ENCODE results near the gene GRM5.
"Not testable (repeated sequence)": the region's sequence is repeated elsewhere in the genome, so short reads cannot be mapped to it uniquely, and the experiment has no call there.

Gene GRM5

DNA sequence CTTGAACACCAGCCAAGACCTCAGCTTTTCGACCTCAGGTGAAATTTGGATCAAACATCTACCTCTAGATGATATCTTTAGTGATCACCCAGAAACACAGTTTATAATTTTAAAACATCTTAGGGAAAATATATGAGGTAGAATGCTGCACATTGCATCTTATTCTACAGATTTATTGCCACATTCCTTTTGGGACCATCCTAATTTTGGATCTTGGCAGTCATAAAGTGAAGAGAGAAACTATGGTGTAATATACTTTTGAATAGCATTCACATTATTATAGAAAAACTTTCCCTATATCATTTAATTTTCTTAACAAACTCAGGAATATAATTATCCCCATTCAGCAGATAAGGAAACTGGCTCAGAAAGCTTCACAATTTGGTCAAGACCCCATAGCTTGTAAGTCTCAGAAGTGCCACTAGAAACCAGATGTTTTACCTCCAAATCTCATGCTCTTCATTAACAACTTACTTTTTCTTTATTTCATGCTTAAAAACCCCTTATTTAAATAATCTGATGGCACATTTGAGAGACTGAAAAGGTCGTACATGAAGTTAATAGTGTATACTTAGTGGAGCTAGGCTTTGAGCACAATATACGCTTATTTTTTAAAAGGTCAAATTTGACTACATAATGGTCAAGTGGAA lies 529.0 kb downstream of the GRM5 start:
- TF ChIP-seq, protein P1, sequence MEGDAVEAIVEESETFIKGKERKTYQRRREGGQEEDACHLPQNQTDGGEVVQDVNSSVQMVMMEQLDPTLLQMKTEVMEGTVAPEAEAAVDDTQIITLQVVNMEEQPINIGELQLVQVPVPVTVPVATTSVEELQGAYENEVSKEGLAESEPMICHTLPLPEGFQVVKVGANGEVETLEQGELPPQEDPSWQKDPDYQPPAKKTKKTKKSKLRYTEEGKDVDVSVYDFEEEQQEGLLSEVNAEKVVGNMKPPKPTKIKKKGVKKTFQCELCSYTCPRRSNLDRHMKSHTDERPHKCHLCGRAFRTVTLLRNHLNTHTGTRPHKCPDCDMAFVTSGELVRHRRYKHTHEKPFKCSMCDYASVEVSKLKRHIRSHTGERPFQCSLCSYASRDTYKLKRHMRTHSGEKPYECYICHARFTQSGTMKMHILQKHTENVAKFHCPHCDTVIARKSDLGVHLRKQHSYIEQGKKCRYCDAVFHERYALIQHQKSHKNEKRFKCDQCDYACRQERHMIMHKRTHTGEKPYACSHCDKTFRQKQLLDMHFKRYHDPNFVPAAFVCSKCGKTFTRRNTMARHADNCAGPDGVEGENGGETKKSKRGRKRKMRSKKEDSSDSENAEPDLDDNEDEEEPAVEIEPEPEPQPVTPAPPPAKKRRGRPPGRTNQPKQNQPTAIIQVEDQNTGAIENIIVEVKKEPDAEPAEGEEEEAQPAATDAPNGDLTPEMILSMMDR (conservative IDR thresholded peaks at IDR 0.05; ENCODE audit: low read depth, low read length), result no peak
- DNase-seq (ENCODE audit: low read depth), result no peak
- H3K4me3 ChIP-seq (ENCODE audit: low read depth, low read length), result no peak overlapping the region

- no peak overlapping the region for H3K4me3 ChIP-seq (ENCODE audit: low read depth, low read length)
- TF ChIP-seq, protein P1 (conservative IDR thresholded peaks at IDR 0.05; ENCODE audit: low read depth, low read length), result no peak
- peak; percentile 95 for DNase-seq (ENCODE audit: low read depth)
Observed at GRCh38 chr11:88535916-88536547, 529.8 kb downstream of the GRM5 start.

GRCh38 chr11:88535266-88535665 lies 530.5 kb downstream of the GRM5 start:
- H3K4me3 ChIP-seq (ENCODE audit: low read depth, low read length), result no peak overlapping the region
- DNase-seq (ENCODE audit: low read depth), result peak; percentile 40
- TF ChIP-seq, protein P1 (conservative IDR thresholded peaks at IDR 0.05; ENCODE audit: low read depth, low read length), result no peak

DNA sequence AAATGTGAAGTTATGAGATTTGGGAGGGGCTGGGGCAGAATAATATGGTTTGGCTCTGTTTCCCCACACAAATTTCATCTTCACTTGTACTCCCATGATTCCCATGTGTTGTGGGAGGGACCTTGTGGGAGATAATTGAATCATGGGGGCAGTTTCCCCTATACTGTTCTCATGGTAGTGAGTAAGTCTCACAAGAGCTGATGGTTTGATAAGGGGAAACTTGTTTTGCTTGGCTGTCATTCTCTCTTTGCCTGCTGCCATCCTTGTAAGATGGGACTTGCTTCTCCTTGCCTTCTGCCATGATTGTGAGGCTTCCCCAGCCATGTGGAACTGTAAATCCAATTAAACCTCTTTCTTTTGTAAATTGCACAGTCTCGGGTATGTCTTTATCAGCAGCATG lies 531.1 kb downstream of the GRM5 start:
- not testable (repeated sequence) for H3K4me3 ChIP-seq (ENCODE audit: low read depth, low read length); DNase-seq (ENCODE audit: low read depth)

DNA sequence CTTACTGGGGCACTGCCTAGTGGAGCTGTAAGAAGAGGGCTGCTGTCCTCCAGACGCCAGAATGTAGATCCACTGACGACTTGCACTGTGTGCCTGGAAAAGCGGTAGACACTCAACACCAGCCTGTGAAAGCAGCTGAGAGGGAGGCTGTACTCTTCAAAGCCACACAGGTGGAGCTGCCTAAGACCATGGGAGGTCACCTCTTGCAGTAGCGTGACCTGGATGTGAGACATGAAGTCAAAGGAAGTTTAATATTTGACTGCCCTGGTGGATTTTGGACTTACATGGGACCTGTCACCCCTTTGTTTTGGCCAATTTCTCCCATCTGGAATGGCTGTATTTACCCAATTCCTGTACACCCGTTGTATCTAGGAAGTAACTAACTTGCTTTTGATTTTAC lies 531.6 kb downstream of the GRM5 start:
- no peak for DNase-seq (ENCODE audit: low read depth)
- no peak overlapping the region for H3K4me3 ChIP-seq (ENCODE audit: low read depth, low read length)
- TF ChIP-seq, protein P1 (conservative IDR thresholded peaks at IDR 0.05; ENCODE audit: low read depth, low read length), result no peak

DNA sequence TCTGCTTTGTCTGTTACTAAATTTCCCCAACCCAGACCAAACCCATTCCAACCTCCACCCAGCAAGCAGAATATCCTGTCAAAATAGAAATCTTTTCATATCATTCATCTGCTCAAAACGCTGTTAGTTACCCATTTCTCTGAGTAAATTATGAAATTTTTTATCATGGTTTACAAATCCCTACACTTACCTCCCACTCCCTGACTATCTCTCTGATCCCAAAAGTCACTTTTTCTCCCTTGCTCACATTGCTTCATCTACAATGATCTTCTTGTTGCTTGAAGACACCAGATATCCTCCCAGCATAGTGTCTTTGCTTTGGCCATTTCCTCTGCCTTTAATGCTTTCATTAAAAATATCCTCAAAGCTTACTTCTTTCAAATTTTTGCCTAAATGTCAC lies 532.8 kb downstream of the GRM5 start:
- TF ChIP-seq, protein P1 (conservative IDR thresholded peaks at IDR 0.05; ENCODE audit: low read depth, low read length), result no peak
- no peak overlapping the region for H3K4me3 ChIP-seq (ENCODE audit: low read depth, low read length)
- DNase-seq (ENCODE audit: low read depth), result no peak

- H3K4me3 ChIP-seq (ENCODE audit: low read depth, low read length), result no peak overlapping the region
- no peak for DNase-seq (ENCODE audit: low read depth)
- TF ChIP-seq, protein P1 (conservative IDR thresholded peaks at IDR 0.05; ENCODE audit: low read depth, low read length), result no peak
Observed at GRCh38 chr11:88531831-88532230, 534.0 kb downstream of the GRM5 start.

All from choroid plexus epithelial cell (primary cell).